HG02623 (cell line): ENCODE measurements around the gene BCAR3.

Source experiments
- ATAC-seq: cut with Tn5 transposase; IDR thresholded peaks from one replicate; pipeline ENCODE4 v1.9.1; 2021; ENCODE audit warnings: moderate library complexity; ENCODE audit not compliant: unreplicated experiment

The BCAR3 gene

GRCh38 chr1:93640656-93641440 lies 40.8 kb downstream of the BCAR3 start:
- no peak for ATAC-seq

GRCh38 chr1:93638981-93639380 lies 42.7 kb downstream of the BCAR3 start:
- ATAC-seq: no peak

GRCh38 chr1:93638307-93638847 lies 43.3 kb downstream of the BCAR3 start:
- no peak for ATAC-seq

GRCh38 chr1:93636712-93637111 lies 44.9 kb downstream of the BCAR3 start:
- ATAC-seq: no peak

GRCh38 chr1:93635614-93636543 lies 45.8 kb downstream of the BCAR3 start:
- no peak for ATAC-seq

GRCh38 chr1:93633313-93633712 lies 48.3 kb downstream of the BCAR3 start:
- ATAC-seq: no peak

- ATAC-seq: no peak
Measured at GRCh38 chr1:93631626-93632365, 49.8 kb downstream of the BCAR3 start.

- no peak for ATAC-seq
Measured at GRCh38 chr1:93630168-93630567, 51.5 kb downstream of the BCAR3 start.

- no peak for ATAC-seq
Measured at GRCh38 chr1:93629101-93630059, 52.3 kb downstream of the BCAR3 start.

GRCh38 chr1:93628681-93629080 lies 53.0 kb downstream of the BCAR3 start:
- ATAC-seq: no peak

- no peak for ATAC-seq
Measured at GRCh38 chr1:93625582-93626327, 55.9 kb downstream of the BCAR3 start.

- no peak for ATAC-seq
Measured at GRCh38 chr1:93623875-93624274, 57.8 kb downstream of the BCAR3 start.

- no peak for ATAC-seq
Measured at GRCh38 chr1:93623436-93623835, 58.2 kb downstream of the BCAR3 start.

GRCh38 chr1:93621246-93621645 lies 60.4 kb downstream of the BCAR3 start:
- no peak for ATAC-seq

- ATAC-seq: no peak
Measured at GRCh38 chr1:93620841-93621210, 60.8 kb downstream of the BCAR3 start.

- no peak for ATAC-seq
Measured at GRCh38 chr1:93620172-93620840, 61.3 kb downstream of the BCAR3 start.

- ATAC-seq: no peak
Measured at GRCh38 chr1:93619507-93620171, 62.0 kb downstream of the BCAR3 start.
